ENCODE measurements around the gene PRKACB. TPM values are rescaled to one million over a fixed set of nuclear protein-coding genes. Genes with fewer than 3 reads are reported as not detected.

PRKACB gene
- total RNA-seq, 1 donor from 2014 or later, result 35.4 TPM

- no peak for DNase-seq (ENCODE audit: extremely low spot score, unreplicated experiment)
- peaks cover 44% of the 10 kb centered on the region for H3K36me3 Mint-ChIP-seq (ENCODE audit: unreplicated experiment)
- no peaks in the 10 kb centered on the region for H3K4me1 Mint-ChIP-seq (ENCODE audit: unreplicated experiment)
Measured at GRCh38 chr1:84190455-84190854, 46.4 kb downstream of the PRKACB start.

DNA sequence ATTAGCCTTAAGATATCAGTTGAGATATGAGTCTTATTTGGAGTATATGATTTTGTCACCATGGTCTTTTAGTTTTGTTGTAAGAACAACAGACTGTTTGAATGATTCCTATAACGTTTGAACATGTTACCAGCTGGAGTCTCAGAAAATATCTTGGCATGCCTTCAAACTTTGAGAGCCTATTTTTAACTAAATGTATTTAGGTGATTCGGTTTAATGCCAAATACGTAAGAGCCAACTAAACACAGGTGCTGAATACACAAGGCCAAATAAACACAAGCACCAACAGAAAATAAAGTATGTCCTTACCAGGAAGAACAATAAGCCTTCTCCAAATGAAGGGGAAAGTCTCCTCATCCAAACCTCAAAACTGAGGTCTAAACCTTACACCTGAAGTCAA, 48.6 kb downstream of the PRKACB start:
- TF ChIP-seq, protein P1, sequence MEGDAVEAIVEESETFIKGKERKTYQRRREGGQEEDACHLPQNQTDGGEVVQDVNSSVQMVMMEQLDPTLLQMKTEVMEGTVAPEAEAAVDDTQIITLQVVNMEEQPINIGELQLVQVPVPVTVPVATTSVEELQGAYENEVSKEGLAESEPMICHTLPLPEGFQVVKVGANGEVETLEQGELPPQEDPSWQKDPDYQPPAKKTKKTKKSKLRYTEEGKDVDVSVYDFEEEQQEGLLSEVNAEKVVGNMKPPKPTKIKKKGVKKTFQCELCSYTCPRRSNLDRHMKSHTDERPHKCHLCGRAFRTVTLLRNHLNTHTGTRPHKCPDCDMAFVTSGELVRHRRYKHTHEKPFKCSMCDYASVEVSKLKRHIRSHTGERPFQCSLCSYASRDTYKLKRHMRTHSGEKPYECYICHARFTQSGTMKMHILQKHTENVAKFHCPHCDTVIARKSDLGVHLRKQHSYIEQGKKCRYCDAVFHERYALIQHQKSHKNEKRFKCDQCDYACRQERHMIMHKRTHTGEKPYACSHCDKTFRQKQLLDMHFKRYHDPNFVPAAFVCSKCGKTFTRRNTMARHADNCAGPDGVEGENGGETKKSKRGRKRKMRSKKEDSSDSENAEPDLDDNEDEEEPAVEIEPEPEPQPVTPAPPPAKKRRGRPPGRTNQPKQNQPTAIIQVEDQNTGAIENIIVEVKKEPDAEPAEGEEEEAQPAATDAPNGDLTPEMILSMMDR (IDR thresholded peaks at IDR 0.05), result no peak
- no peak overlapping the region for H3K27ac Mint-ChIP-seq (ENCODE audit: unreplicated experiment)
- H3K4me3 Mint-ChIP-seq (ENCODE audit: unreplicated experiment), result no peak overlapping the region
- peaks cover 33% of the 10 kb centered on the region for H3K9me3 Mint-ChIP-seq (ENCODE audit: unreplicated experiment)
- no peaks in the 10 kb centered on the region for H3K27me3 Mint-ChIP-seq (ENCODE audit: unreplicated experiment)
- no peak for DNase-seq (ENCODE audit: extremely low spot score, unreplicated experiment)
- H3K36me3 Mint-ChIP-seq (ENCODE audit: unreplicated experiment), result peaks cover 44% of the 10 kb centered on the region
- H3K4me1 Mint-ChIP-seq (ENCODE audit: unreplicated experiment), result no peaks in the 10 kb centered on the region

More at GRCh38 chr1:84190455-84190854, 46.4 kb downstream of the PRKACB start:
- Mint-ChIP-seq H3K27me3 (ENCODE audit: unreplicated experiment) (no peaks in the 10 kb centered on the region), H3K9me3 (ENCODE audit: unreplicated experiment) (peaks cover 33% of the 10 kb centered on the region), H3K27ac (ENCODE audit: unreplicated experiment) (no peak overlapping the region), H3K4me3 (ENCODE audit: unreplicated experiment) (no peak overlapping the region)
- TF ChIP-seq, protein P1 (IDR thresholded peaks at IDR 0.05), result no peak

- no peak for DNase-seq (ENCODE audit: extremely low spot score, unreplicated experiment)
- H3K27me3 Mint-ChIP-seq (ENCODE audit: unreplicated experiment), result no peaks in the 10 kb centered on the region
- no peak overlapping the region for H3K27ac Mint-ChIP-seq (ENCODE audit: unreplicated experiment)
- TF ChIP-seq, protein P1 (IDR thresholded peaks at IDR 0.05), result no peak
- no peak overlapping the region for H3K4me3 Mint-ChIP-seq (ENCODE audit: unreplicated experiment)
- H3K9me3 Mint-ChIP-seq (ENCODE audit: unreplicated experiment), result peaks cover 7% of the 10 kb centered on the region
- H3K36me3 Mint-ChIP-seq (ENCODE audit: unreplicated experiment), result peaks cover 34% of the 10 kb centered on the region
- no peaks in the 10 kb centered on the region for H3K4me1 Mint-ChIP-seq (ENCODE audit: unreplicated experiment)
Measured at GRCh38 chr1:84198832-84199231, 54.8 kb downstream of the PRKACB start.

GRCh38 chr1:84199257-84199656, 55.2 kb downstream of the PRKACB start:
- Mint-ChIP-seq H3K4me3 (ENCODE audit: unreplicated experiment) (no peak overlapping the region), H3K9me3 (ENCODE audit: unreplicated experiment) (peaks cover 4% of the 10 kb centered on the region), H3K27me3 (ENCODE audit: unreplicated experiment) (no peaks in the 10 kb centered on the region), H3K36me3 (ENCODE audit: unreplicated experiment) (peaks cover 31% of the 10 kb centered on the region), H3K4me1 (ENCODE audit: unreplicated experiment) (peaks cover under 1% of the 10 kb centered on the region), H3K27ac (ENCODE audit: unreplicated experiment) (no peak overlapping the region)
- TF ChIP-seq, protein P1 (IDR thresholded peaks at IDR 0.05), result no peak
- no peak for DNase-seq (ENCODE audit: extremely low spot score, unreplicated experiment)

DNA sequence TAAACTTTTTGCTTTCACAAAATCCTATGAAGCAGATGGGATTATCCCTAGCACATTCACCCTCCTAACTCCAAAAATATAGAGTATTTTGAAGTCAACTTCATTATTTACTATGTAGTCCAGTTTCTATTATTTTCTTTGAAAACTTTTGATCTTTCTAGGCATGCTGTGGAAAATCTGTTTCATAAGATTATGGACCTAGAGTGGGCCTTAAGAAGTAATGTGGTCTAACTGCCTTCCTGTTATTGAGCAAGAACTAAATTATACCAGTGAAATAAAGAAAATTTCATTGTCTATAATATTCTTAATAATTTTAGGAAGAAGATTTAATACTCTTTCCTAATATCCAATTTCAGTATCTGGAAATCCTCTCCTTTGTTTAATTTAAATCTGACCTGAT, 58.1 kb downstream of the PRKACB start:
- DNase-seq (ENCODE audit: extremely low spot score, unreplicated experiment), result no peak
- no peak overlapping the region for H3K27ac Mint-ChIP-seq (ENCODE audit: unreplicated experiment)
- no peaks in the 10 kb centered on the region for H3K27me3 Mint-ChIP-seq (ENCODE audit: unreplicated experiment)
- peaks cover 4% of the 10 kb centered on the region for H3K9me3 Mint-ChIP-seq (ENCODE audit: unreplicated experiment)
- TF ChIP-seq, protein P1 (IDR thresholded peaks at IDR 0.05), result no peak
- no peak overlapping the region for H3K4me3 Mint-ChIP-seq (ENCODE audit: unreplicated experiment)
- H3K36me3 Mint-ChIP-seq (ENCODE audit: unreplicated experiment), result peaks cover 26% of the 10 kb centered on the region
- H3K4me1 Mint-ChIP-seq (ENCODE audit: unreplicated experiment), result peaks cover 1% of the 10 kb centered on the region
